ENCODE data around the gene YIPF2. TPM values are rescaled to one million over a fixed set of nuclear protein-coding genes. Genes with fewer than 3 reads are reported as not detected.

Gene YIPF2
- total RNA-seq, 6 donors from 2014 or later: 18.9 to 56.6 (median 49.5) TPM

GRCh38 chr19:10935371-10936059, 7.1 kb upstream of the YIPF2 start:
- no peak for DNase-seq
- TF ChIP-seq POLR2A (IDR thresholded peaks at IDR 0.05) (no peak), POLR2AphosphoS5 (IDR thresholded peaks at IDR 0.05) (no peak), CTCF (IDR thresholded peaks at IDR 0.05) (no peak), EP300 (IDR thresholded peaks at IDR 0.05) (no peak)
- H3K27ac ChIP-seq: no peak overlapping the region

GRCh38 chr19:10929402-10929794, 959 bp upstream of the YIPF2 start:
- TF ChIP-seq POLR2AphosphoS5 (IDR thresholded peaks at IDR 0.05) (no peak), POLR2A (IDR thresholded peaks at IDR 0.05) (no peak), EP300 (IDR thresholded peaks at IDR 0.05) (no peak), CTCF (IDR thresholded peaks at IDR 0.05) (no peak)
- DNase-seq (no peak), ATAC-seq (ENCODE audit: low FRiP score in 2 of 2) (no peak)
- Histone ChIP-seq H3K4me1 (peaks cover 18 to 29% (median 22%) of the 10 kb centered on the region in 4 donors), H3K27me3 (no peaks in the 10 kb centered on the region), H3K27ac (peak overlapping the region; percentile 80 to 95 (median 88)), H3K36me3 (peaks cover 0 to 36% (median 12%) of the 10 kb centered on the region in 4 donors), H3K9me3 (no peaks in the 10 kb centered on the region), H3K4me3 (peak overlapping the region; percentile 90 to 100 (median 100))
- WGBS, 2 donors: 13 to 29% methylated on average over 6 to 9 of the region's 27 CpGs

More at GRCh38 chr19:10935371-10936059, 7.1 kb upstream of the YIPF2 start:
- Histone ChIP-seq H3K27me3 (no peaks in the 10 kb centered on the region), H3K36me3 (peaks cover 0 to 22% (median 6%) of the 10 kb centered on the region in 4 donors), H3K9me3 (no peaks in the 10 kb centered on the region), H3K4me1 (peaks cover 0 to 26% (median 10%) of the 10 kb centered on the region in 4 donors), H3K4me3 (no peak overlapping the region)
- no peak for ATAC-seq (ENCODE audit: low FRiP score in 2 of 2)
- WGBS, 2 donors: 86 to 88% methylated on average over 9 of the region's 9 CpGs

GRCh38 chr19:10927730-10928562, 493 bp downstream of the YIPF2 start:
- DNase-seq: peak in 1 of 2 donors; percentile 61
- Histone ChIP-seq H3K4me3 (peak overlapping the region; percentile 52 to 100 (median 95)), H3K27ac (peak overlapping the region; percentile 80 to 95 (median 88)), H3K4me1 (peaks cover 18 to 29% (median 22%) of the 10 kb centered on the region in 4 donors), H3K27me3 (no peaks in the 10 kb centered on the region), H3K36me3 (peaks cover 0 to 43% (median 23%) of the 10 kb centered on the region in 4 donors), H3K9me3 (no peaks in the 10 kb centered on the region)
- peak; percentile 30 to 58 for ATAC-seq (ENCODE audit: low FRiP score in 2 of 2)
- 0 to 9% methylated on average over 3 to 28 of the region's 47 CpGs for WGBS, 2 donors
- TF ChIP-seq POLR2AphosphoS5 (IDR thresholded peaks at IDR 0.05) (no peak), EP300 (IDR thresholded peaks at IDR 0.05) (no peak)

GRCh38 chr19:10924597-10924996, 3.8 kb downstream of the YIPF2 start:
- Histone ChIP-seq H3K27me3 (no peaks in the 10 kb centered on the region), H3K9me3 (no peaks in the 10 kb centered on the region), H3K27ac (no peak overlapping the region), H3K4me1 (peaks cover 12 to 17% (median 15%) of the 10 kb centered on the region in 4 donors), H3K4me3 (no peak overlapping the region), H3K36me3 (peaks cover 2 to 61% (median 47%) of the 10 kb centered on the region in 4 donors)
- DNase-seq (peak in 1 of 2 donors; percentile 48), ATAC-seq (ENCODE audit: low FRiP score in 2 of 2) (no peak)
- 77 to 90% methylated on average over 6 to 13 of the region's 13 CpGs for WGBS, 2 donors
- no peak for TF ChIP-seq EP300 (IDR thresholded peaks at IDR 0.05)
- no peak for TF ChIP-seq CTCF (IDR thresholded peaks at IDR 0.05)
- TF ChIP-seq POLR2AphosphoS5 (IDR thresholded peaks at IDR 0.05): no peak
- no peak for TF ChIP-seq POLR2A (IDR thresholded peaks at IDR 0.05)

All from upper lobe of left lung (tissue), 6 donors.